ENCODE results near the gene TGFA. TPM values are rescaled to one million over a fixed set of nuclear protein-coding genes. Genes with fewer than 3 reads are reported as not detected.

The TGFA gene
- total RNA-seq, 1 experiment from 2014 or later = 1.7 TPM

- intact Hi-C loops (cut with micrococcal nuclease; ENCODE audit: unreplicated experiment) = no loop called here
- ChIA-PET CTCF (no interaction called here), POLR2A (no interaction called here)
- Histone ChIP-seq H3K4me1 (ENCODE audit: control insufficient read depth, insufficient read depth, low read length) (no peaks in the 10 kb centered on the region), H3K4me3 (ENCODE audit: low read depth in 2 of 2, low read length in 2 of 2) (no peak overlapping the region), H3K9me3 (ENCODE audit: control insufficient read depth, insufficient read depth, low read depth, low read length) (no peaks in the 10 kb centered on the region), H3K36me3 (ENCODE audit: control insufficient read depth, insufficient read depth, low read length) (no peaks in the 10 kb centered on the region), H3K27ac (ENCODE audit: low read length) (no peak overlapping the region), H3K27me3 (ENCODE audit: control insufficient read depth, insufficient read depth, low read length) (peaks cover 8% of the 10 kb centered on the region)
- no peak for ATAC-seq
- no peak for DNase-seq (ENCODE audit: low read depth, low spot score)
- BruUV-seq (replicated peaks) = no TSS peak
- TF ChIP-seq REST (IDR thresholded peaks at IDR 0.05; ENCODE audit: insufficient read depth in 1 of 2, low read depth in 2 of 2, low read length in 1 of 2) (no peak), SIN3A (IDR thresholded peaks at IDR 0.05; ENCODE audit: borderline replicate concordance, insufficient read depth, low read depth, low read length) (no peak)
- in situ Hi-C loops (cut with HindIII; ENCODE audit: low pct_unique_long_range_greater_than_20kb, low sequenced_read_pairs) = no loop called here
Observed at GRCh38 chr2:70443726-70444125, 109.9 kb downstream of the TGFA start.

- DNase-seq (ENCODE audit: low read depth, low spot score) = no peak
- H3K36me3 ChIP-seq (ENCODE audit: control insufficient read depth, insufficient read depth, low read length) = no peaks in the 10 kb centered on the region
- ATAC-seq = no peak
- ChIA-PET POLR2A (no interaction called here), CTCF (no interaction called here)
- H3K4me1 ChIP-seq (ENCODE audit: control insufficient read depth, insufficient read depth, low read length) = no peaks in the 10 kb centered on the region
- H3K27me3 ChIP-seq (ENCODE audit: control insufficient read depth, insufficient read depth, low read length) = peaks cover 8% of the 10 kb centered on the region
- no peaks in the 10 kb centered on the region for H3K9me3 ChIP-seq (ENCODE audit: control insufficient read depth, insufficient read depth, low read depth, low read length)
- H3K4me3 ChIP-seq (ENCODE audit: low read depth in 2 of 2, low read length in 2 of 2) = no peak overlapping the region
- H3K27ac ChIP-seq (ENCODE audit: low read length) = no peak overlapping the region
- in situ Hi-C loops (cut with HindIII; ENCODE audit: low pct_unique_long_range_greater_than_20kb, low sequenced_read_pairs) (no loop called here), intact Hi-C loops (cut with micrococcal nuclease; ENCODE audit: unreplicated experiment) (no loop called here)
- TF ChIP-seq POLR2AphosphoS5 (IDR thresholded peaks at IDR 0.05; ENCODE audit: low read depth, low read length) = no peak
- no peak for TF ChIP-seq TCF7L2 (IDR thresholded peaks at IDR 0.05; ENCODE audit: low read depth, low read length)
- no peak for TF ChIP-seq SIN3A (IDR thresholded peaks at IDR 0.05; ENCODE audit: borderline replicate concordance, insufficient read depth, low read depth, low read length)
- TF ChIP-seq REST (IDR thresholded peaks at IDR 0.05; ENCODE audit: insufficient read depth in 1 of 2, low read depth in 2 of 2, low read length in 1 of 2) = no peak
- TF ChIP-seq CTCF (IDR thresholded peaks at IDR 0.05) = no peak
- BruUV-seq (replicated peaks) = no TSS peak
Observed at GRCh38 chr2:70443078-70443465, 110.6 kb downstream of the TGFA start.
